HG03060 (cell line): ENCODE measurements around the gene CNTNAP2.

Experiments
- ATAC-seq: cut with Tn5 transposase; IDR thresholded peaks from one replicate; pipeline ENCODE4 v1.9.1; 2021; ENCODE audit warnings: low read depth, moderate number of reproducible peaks; ENCODE audit not compliant: unreplicated experiment

CNTNAP2 gene

GRCh38 chr7:146542101-146542500 lies 425.5 kb downstream of the CNTNAP2 start:
- no peak for ATAC-seq

GRCh38 chr7:146544748-146545147 lies 428.1 kb downstream of the CNTNAP2 start:
- ATAC-seq = no peak

- no peak for ATAC-seq
These were observed 432.2 kb downstream of the CNTNAP2 start for GRCh38 chr7:146548816-146549215.

GRCh38 chr7:146554556-146554955 lies 438.0 kb downstream of the CNTNAP2 start:
- no peak for ATAC-seq

GRCh38 chr7:146557971-146558469 lies 441.4 kb downstream of the CNTNAP2 start:
- ATAC-seq = no peak

- no peak for ATAC-seq
These were observed 449.3 kb downstream of the CNTNAP2 start for GRCh38 chr7:146565872-146566271.

- no peak for ATAC-seq
These were observed 459.3 kb downstream of the CNTNAP2 start for GRCh38 chr7:146575903-146576302.

- no peak for ATAC-seq
These were observed 475.4 kb downstream of the CNTNAP2 start for GRCh38 chr7:146591976-146592375.

GRCh38 chr7:146606628-146607027 lies 490.0 kb downstream of the CNTNAP2 start:
- ATAC-seq = no peak

GRCh38 chr7:146619641-146620040 lies 503.0 kb downstream of the CNTNAP2 start:
- ATAC-seq = no peak

GRCh38 chr7:146626912-146627311 lies 510.3 kb downstream of the CNTNAP2 start:
- no peak for ATAC-seq

- ATAC-seq = no peak
These were observed 518.8 kb downstream of the CNTNAP2 start for GRCh38 chr7:146635205-146636032.

- ATAC-seq = no peak
These were observed 519.4 kb downstream of the CNTNAP2 start for GRCh38 chr7:146636033-146636356.

GRCh38 chr7:146636581-146636980 lies 520.0 kb downstream of the CNTNAP2 start:
- no peak for ATAC-seq

- no peak for ATAC-seq
These were observed 522.7 kb downstream of the CNTNAP2 start for GRCh38 chr7:146639291-146639690.

GRCh38 chr7:146641491-146641890 lies 524.9 kb downstream of the CNTNAP2 start:
- no peak for ATAC-seq

- no peak for ATAC-seq
These were observed 528.9 kb downstream of the CNTNAP2 start for GRCh38 chr7:146645383-146645976.

- no peak for ATAC-seq
These were observed 530.8 kb downstream of the CNTNAP2 start for GRCh38 chr7:146647445-146647844.

- ATAC-seq = no peak
These were observed 535.6 kb downstream of the CNTNAP2 start for GRCh38 chr7:146652176-146652575.

- no peak for ATAC-seq
These were observed 537.4 kb downstream of the CNTNAP2 start for GRCh38 chr7:146654048-146654447.

- ATAC-seq = no peak
These were observed 539.6 kb downstream of the CNTNAP2 start for GRCh38 chr7:146655928-146656797.
